ENCODE measurements around the gene RMND5B. TPM values are rescaled to one million over a fixed set of nuclear protein-coding genes. Genes with fewer than 3 reads are reported as not detected.

Gene RMND5B
- total and polyA plus RNA-seq, 2 of the 13 experiments (the other 11 are each of a cell fraction or from before 2014, with no cell fraction given): 18.6 to 20.4 TPM

- TF ChIP-seq CEBPZ (IDR thresholded peaks at IDR 0.05; ENCODE audit: low read length): no peak
- 0 out of 2 replicates have a peak, but pooled peaks have one; percentile 19 for TF ChIP-seq LBX2 (CRISPR knock-in tag; IDR thresholded peaks at IDR 0.05; ENCODE audit: borderline replicate concordance)
- peak; percentile 86; the same call in 1 of the 2 replicates for TF ChIP-seq ETV6 (CRISPR knock-in tag; conservative IDR thresholded peaks at IDR 0.05)
- no peak for TF ChIP-seq ATAD3A (CRISPR knock-in tag; IDR thresholded peaks at IDR 0.05)
- TF ChIP-seq BATF2 (CRISPR knock-in tag; IDR thresholded peaks at IDR 0.05): no peak
- TF ChIP-seq TCF7L2 (IDR thresholded peaks at IDR 0.05; ENCODE audit: low read depth, low read length): no peak
- 0 out of 2 replicates have a peak, but pooled peaks have one; percentile 20 for TF ChIP-seq ZNF567 (CRISPR knock-in tag; IDR thresholded peaks at IDR 0.05; ENCODE audit: borderline replicate concordance)
- TF ChIP-seq CCDC6 (CRISPR knock-in tag; IDR thresholded peaks at IDR 0.05): peak; percentile 75; the same call in 1 of the 2 replicates
- no peak for TF ChIP-seq TBX3 (IDR thresholded peaks at IDR 0.05; ENCODE audit: borderline replicate concordance)
- no peak; the same call in 1 of the 2 replicates for TF ChIP-seq XBP1 (CRISPR knock-in tag; IDR thresholded peaks at IDR 0.05)
- no peak; the same call in 1 of the 2 replicates for TF ChIP-seq ATF2 (CRISPR knock-in tag; IDR thresholded peaks at IDR 0.05)
- no peak for TF ChIP-seq ZNF142 (CRISPR knock-in tag; IDR thresholded peaks at IDR 0.05)
- no peak for TF ChIP-seq KLF11 (CRISPR knock-in tag; IDR thresholded peaks at IDR 0.05)
- TF ChIP-seq SIN3A (IDR thresholded peaks at IDR 0.05; ENCODE audit: borderline replicate concordance, low read depth, low read length): peak; percentile 59; the same call in 1 of the 2 replicates
- TF ChIP-seq NONO (IDR thresholded peaks at IDR 0.05): no peak
- TF ChIP-seq NONO (CRISPR knock-in tag; conservative IDR thresholded peaks at IDR 0.05): peak; percentile 74; the same call in 1 of the 2 replicates
These were observed at the start of gene RMND5B (continued) for GRCh38 chr5:178130576-178131445.

Measured in HepG2 (cell line).